Measurements from ENCODE around the gene ELOVL2. TPM values are rescaled to one million over a fixed set of nuclear protein-coding genes. Genes with fewer than 3 reads are reported as not detected.

ELOVL2 gene
- total RNA-seq, 1 donor from 2014 or later, result 0.25 TPM

GRCh38 chr6:10977231-10977968 is 66.7 kb downstream of the ELOVL2 start:
- H3K4me1 ChIP-seq, result no peaks in the 10 kb centered on the region
- intact Hi-C loops (cut with DNase I), result no loop called here
- no peak overlapping the region for H3K27ac ChIP-seq
- H3K4me3 ChIP-seq, result no peak overlapping the region
- no peaks in the 10 kb centered on the region for H3K9me3 ChIP-seq
- no peaks in the 10 kb centered on the region for H3K36me3 ChIP-seq
- no peak for DNase-seq (ENCODE audit: extremely low spot score in 2 of 2)
- no peaks in the 10 kb centered on the region for H3K27me3 ChIP-seq
- TF ChIP-seq, protein P1, sequence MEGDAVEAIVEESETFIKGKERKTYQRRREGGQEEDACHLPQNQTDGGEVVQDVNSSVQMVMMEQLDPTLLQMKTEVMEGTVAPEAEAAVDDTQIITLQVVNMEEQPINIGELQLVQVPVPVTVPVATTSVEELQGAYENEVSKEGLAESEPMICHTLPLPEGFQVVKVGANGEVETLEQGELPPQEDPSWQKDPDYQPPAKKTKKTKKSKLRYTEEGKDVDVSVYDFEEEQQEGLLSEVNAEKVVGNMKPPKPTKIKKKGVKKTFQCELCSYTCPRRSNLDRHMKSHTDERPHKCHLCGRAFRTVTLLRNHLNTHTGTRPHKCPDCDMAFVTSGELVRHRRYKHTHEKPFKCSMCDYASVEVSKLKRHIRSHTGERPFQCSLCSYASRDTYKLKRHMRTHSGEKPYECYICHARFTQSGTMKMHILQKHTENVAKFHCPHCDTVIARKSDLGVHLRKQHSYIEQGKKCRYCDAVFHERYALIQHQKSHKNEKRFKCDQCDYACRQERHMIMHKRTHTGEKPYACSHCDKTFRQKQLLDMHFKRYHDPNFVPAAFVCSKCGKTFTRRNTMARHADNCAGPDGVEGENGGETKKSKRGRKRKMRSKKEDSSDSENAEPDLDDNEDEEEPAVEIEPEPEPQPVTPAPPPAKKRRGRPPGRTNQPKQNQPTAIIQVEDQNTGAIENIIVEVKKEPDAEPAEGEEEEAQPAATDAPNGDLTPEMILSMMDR (IDR thresholded peaks at IDR 0.05), result no peak
- TF ChIP-seq POLR2A (IDR thresholded peaks at IDR 0.05), result no peak
- TF ChIP-seq POLR2AphosphoS5 (IDR thresholded peaks at IDR 0.05; ENCODE audit: insufficient read depth in 1 of 2, low read depth in 1 of 2), result no peak

- H3K9me3 ChIP-seq, result no peaks in the 10 kb centered on the region
- intact Hi-C loops (cut with DNase I), result no loop called here
- no peak for DNase-seq (ENCODE audit: extremely low spot score in 2 of 2)
- H3K4me3 ChIP-seq, result no peak overlapping the region
- H3K36me3 ChIP-seq, result no peaks in the 10 kb centered on the region
- H3K4me1 ChIP-seq, result no peaks in the 10 kb centered on the region
- TF ChIP-seq, protein P1 (IDR thresholded peaks at IDR 0.05), result no peak
- TF ChIP-seq POLR2AphosphoS5 (IDR thresholded peaks at IDR 0.05; ENCODE audit: insufficient read depth in 1 of 2, low read depth in 1 of 2) (no peak), POLR2A (IDR thresholded peaks at IDR 0.05) (no peak)
- no peaks in the 10 kb centered on the region for H3K27me3 ChIP-seq
- H3K27ac ChIP-seq, result no peak overlapping the region
Measured at GRCh38 chr6:10976571-10976970, 67.5 kb downstream of the ELOVL2 start.

GRCh38 chr6:10972196-10972595 is 71.9 kb downstream of the ELOVL2 start:
- intact Hi-C loops (cut with DNase I), result no loop called here
- TF ChIP-seq, protein P1 (IDR thresholded peaks at IDR 0.05), result no peak
- TF ChIP-seq POLR2AphosphoS5 (IDR thresholded peaks at IDR 0.05; ENCODE audit: insufficient read depth in 1 of 2, low read depth in 1 of 2), result no peak
- no peak for TF ChIP-seq POLR2A (IDR thresholded peaks at IDR 0.05)
- no peak for DNase-seq (ENCODE audit: extremely low spot score in 2 of 2)
- Histone ChIP-seq H3K9me3 (no peaks in the 10 kb centered on the region), H3K27me3 (no peaks in the 10 kb centered on the region), H3K4me3 (no peak overlapping the region), H3K27ac (no peak overlapping the region), H3K4me1 (no peaks in the 10 kb centered on the region), H3K36me3 (no peaks in the 10 kb centered on the region)

GRCh38 chr6:10970731-10971130 is 73.4 kb downstream of the ELOVL2 start:
- H3K27me3 ChIP-seq, result no peaks in the 10 kb centered on the region
- no peaks in the 10 kb centered on the region for H3K9me3 ChIP-seq
- no peaks in the 10 kb centered on the region for H3K4me1 ChIP-seq
- H3K27ac ChIP-seq, result no peak overlapping the region
- DNase-seq (ENCODE audit: extremely low spot score in 2 of 2), result no peak
- intact Hi-C loops (cut with DNase I), result no loop called here
- no peak for TF ChIP-seq POLR2A (IDR thresholded peaks at IDR 0.05)
- TF ChIP-seq, protein P1 (IDR thresholded peaks at IDR 0.05), result no peak
- no peak for TF ChIP-seq POLR2AphosphoS5 (IDR thresholded peaks at IDR 0.05; ENCODE audit: insufficient read depth in 1 of 2, low read depth in 1 of 2)
- H3K4me3 ChIP-seq, result no peak overlapping the region
- H3K36me3 ChIP-seq, result no peaks in the 10 kb centered on the region

DNA sequence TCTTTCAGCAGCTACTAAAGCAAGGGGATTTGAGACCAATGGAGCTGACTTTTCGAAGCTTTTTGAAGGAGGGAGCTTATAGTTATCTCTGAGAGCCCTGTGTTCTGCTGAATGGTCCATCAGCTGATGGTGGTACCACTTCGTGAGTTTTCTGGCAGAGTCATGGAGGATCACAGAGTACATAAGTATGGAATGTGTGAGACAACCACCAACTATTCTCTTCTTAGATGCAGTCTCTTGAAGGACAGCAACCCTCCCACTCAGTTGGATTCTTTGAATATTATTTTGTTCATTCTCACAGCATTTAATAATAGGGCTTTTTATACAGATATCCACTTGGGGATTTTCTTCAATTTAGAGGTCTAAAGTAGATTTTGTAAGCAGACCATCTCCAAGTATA is 75.3 kb downstream of the ELOVL2 start:
- H3K4me1 ChIP-seq, result no peaks in the 10 kb centered on the region
- intact Hi-C loops (cut with DNase I), result no loop called here
- TF ChIP-seq POLR2A (IDR thresholded peaks at IDR 0.05) (no peak), POLR2AphosphoS5 (IDR thresholded peaks at IDR 0.05; ENCODE audit: insufficient read depth in 1 of 2, low read depth in 1 of 2) (no peak)
- TF ChIP-seq, protein P1 (IDR thresholded peaks at IDR 0.05), result no peak
- no peak overlapping the region for H3K27ac ChIP-seq
- H3K9me3 ChIP-seq, result no peaks in the 10 kb centered on the region
- no peaks in the 10 kb centered on the region for H3K27me3 ChIP-seq
- H3K36me3 ChIP-seq, result no peaks in the 10 kb centered on the region
- H3K4me3 ChIP-seq, result no peak overlapping the region
- no peak for DNase-seq (ENCODE audit: extremely low spot score in 2 of 2)

Measured in vagina (tissue), 2 donors.